GM12875 (cell line): ENCODE results near the gene TBX6.

Source experiments
- H3K4me3 ChIP-seq: one replicate; pipeline ENCODE4 v1.5.1; 2011; ENCODE audit warnings: low read depth, low read length, control low read depth
- TF ChIP-seq, protein P1 (sequence below): IDR thresholded peaks from 2 replicates; pipeline ENCODE4 v1.5.1; 2011; ENCODE audit warnings: low read depth, mild to moderate bottlenecking, control low read depth, inconsistent platforms, low read length, moderate library complexity, borderline replicate concordance; ENCODE audit not compliant: insufficient read depth

The TBX6 gene

DNA sequence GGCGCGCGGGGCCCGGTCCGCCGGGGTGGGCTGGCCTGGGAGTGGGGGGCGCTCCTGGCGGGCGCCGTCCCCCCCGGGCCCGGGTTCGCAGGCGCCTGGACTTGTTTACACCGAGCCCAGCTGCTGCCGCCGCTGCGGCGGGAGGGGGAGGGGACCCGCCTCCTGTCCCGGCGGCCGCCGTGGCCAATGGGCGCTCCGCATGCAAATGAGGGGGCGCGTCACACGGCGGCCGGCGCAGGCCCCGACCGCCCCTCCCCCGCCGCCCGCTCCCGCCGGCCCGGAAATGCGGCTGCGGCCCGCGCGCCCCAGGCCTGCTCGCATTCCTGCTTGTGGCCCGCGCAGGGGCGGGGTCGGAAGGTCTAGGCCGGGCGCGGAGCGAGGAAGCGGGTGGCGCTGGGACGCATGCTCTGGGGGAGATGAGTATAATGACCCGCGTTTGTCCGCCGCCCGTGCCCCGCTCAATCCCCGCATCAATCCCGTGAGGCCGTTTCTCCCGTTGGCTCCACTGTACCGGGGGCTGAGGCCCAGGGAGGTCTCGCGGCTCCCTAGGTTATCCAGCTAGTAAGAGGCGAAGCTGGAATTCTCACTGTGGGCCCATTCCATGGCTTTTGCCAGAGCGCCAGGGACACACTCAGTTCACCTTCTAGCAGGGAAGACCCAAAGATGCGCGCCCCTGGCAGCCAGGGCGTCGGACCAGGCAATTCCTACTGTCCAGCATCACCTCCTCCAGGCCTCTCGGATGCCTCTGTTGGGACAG is 4.6 kb upstream of the TBX6 start, which contains the start of gene YPEL3:
YPEL3 (minus strand) TSS at position 109 of the 757 bp plus-strand sequence. CDS start 731 bp downstream, outside the sequence.
- TF ChIP-seq, protein P1, sequence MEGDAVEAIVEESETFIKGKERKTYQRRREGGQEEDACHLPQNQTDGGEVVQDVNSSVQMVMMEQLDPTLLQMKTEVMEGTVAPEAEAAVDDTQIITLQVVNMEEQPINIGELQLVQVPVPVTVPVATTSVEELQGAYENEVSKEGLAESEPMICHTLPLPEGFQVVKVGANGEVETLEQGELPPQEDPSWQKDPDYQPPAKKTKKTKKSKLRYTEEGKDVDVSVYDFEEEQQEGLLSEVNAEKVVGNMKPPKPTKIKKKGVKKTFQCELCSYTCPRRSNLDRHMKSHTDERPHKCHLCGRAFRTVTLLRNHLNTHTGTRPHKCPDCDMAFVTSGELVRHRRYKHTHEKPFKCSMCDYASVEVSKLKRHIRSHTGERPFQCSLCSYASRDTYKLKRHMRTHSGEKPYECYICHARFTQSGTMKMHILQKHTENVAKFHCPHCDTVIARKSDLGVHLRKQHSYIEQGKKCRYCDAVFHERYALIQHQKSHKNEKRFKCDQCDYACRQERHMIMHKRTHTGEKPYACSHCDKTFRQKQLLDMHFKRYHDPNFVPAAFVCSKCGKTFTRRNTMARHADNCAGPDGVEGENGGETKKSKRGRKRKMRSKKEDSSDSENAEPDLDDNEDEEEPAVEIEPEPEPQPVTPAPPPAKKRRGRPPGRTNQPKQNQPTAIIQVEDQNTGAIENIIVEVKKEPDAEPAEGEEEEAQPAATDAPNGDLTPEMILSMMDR, result no peak
- H3K4me3 ChIP-seq, result peak within 1 kb of the TSS; percentile 35

DNA sequence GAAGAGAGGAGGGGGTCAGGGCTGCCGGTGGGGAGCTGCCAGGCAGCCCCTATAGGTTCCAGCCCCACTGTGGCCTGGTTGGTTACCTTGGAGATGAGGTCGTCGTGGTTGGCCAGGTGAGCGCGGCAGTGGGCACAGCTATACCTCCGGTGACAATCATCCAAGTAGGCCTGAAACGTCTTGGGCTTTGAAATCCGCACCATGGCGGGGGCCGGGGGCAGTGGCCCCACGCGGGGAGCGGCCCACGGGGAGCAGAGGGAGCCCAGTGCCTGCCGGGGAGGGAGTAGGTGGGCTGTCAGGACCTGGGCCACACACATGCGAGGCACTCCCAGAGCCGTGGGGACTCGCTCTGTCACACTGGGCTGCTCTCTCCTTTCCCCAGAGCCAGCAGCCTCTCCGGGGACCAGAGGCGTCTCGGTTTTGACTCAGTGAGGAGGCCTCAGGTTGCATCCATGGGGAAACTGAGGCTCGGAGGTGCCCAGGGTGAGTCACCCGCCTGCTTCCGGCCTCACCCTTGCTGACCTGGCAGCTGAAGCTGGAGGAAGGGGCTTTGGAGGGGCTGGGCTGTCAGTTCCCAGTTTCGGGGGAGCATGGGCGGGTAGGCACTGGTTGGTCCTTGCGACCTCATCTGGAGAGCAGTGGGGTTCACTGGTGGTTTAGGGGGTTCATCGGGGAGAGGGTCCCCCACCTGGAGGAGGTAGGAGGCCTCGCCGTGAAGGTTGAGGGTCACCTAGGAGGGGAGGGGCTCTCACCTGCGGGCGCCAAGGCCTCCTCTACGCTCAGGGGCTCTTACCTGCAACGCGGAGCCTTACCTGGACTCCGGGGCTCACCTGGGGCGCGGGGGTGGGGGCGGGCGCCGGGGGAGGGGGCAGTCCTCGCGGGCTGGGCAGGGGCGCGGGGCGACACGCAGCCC is 3.7 kb upstream of the TBX6 start:
- TF ChIP-seq, protein P1, result no peak
- peak overlapping the region; percentile 35 for H3K4me3 ChIP-seq

DNA sequence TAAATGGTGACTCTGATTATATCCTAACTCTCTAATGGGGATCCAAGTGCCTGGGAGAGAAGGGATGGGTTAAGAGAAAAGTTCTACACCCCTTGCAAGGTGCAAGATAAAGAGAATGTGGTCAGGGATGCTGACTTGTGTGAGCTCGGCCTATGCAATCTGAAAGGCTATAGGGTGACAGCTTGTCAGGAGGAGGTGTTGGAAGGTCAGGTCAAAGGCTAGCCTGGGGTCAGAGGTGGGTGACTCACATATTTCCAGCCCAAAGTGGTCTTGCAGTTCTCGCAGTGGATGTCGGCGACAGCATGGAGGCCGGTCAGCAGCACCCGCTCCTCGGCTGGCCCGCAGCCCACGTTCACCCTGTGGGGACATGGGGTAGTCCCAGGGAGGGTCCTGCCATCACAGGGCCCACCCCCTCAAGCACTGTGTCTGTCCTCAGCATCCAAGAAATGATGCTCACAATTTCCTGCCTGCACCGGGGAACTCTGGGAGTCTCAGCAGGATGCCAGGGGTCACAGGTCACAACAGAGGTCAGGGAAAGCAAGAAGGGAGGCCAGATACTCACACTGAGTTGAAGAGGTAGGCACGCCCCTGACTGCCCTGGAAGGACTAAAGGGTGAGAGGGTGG is 2.9 kb upstream of the TBX6 start:
- TF ChIP-seq, protein P1, result no peak
- H3K4me3 ChIP-seq, result peak overlapping the region; percentile 35

DNA sequence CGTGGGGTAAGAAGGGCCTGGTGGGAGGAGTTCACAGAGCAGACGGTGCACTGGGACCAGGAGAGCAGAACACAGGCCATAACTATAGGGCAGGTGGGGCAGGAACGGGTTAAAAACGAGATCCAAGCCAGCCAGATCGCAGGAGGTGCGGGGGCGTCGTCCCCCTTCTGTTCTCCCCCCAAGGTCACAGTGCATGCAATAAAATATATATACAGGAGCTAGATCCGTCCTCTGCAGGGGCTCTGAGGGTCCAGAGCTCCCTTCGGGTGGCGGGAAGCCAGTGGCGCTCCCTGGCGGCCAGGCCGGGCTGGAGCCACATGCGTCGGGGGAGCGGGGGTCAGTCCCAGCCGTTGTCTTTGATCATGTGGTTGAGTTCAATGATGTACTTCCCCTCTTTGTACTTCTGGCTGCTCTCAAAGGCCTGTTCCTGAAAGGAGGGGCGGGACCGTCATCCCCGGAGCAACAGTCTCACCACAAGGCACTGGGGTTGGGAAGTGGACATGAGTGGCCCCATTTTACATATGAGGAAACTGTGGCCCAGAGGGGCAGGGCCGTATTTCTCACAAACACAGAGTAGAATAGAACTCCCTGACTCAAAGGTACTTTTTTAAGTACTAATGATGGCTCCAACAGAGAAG is 768 bp upstream of the TBX6 start:
- TF ChIP-seq, protein P1, result peak; percentile 92
- peak overlapping the region; percentile 54 for H3K4me3 ChIP-seq

DNA sequence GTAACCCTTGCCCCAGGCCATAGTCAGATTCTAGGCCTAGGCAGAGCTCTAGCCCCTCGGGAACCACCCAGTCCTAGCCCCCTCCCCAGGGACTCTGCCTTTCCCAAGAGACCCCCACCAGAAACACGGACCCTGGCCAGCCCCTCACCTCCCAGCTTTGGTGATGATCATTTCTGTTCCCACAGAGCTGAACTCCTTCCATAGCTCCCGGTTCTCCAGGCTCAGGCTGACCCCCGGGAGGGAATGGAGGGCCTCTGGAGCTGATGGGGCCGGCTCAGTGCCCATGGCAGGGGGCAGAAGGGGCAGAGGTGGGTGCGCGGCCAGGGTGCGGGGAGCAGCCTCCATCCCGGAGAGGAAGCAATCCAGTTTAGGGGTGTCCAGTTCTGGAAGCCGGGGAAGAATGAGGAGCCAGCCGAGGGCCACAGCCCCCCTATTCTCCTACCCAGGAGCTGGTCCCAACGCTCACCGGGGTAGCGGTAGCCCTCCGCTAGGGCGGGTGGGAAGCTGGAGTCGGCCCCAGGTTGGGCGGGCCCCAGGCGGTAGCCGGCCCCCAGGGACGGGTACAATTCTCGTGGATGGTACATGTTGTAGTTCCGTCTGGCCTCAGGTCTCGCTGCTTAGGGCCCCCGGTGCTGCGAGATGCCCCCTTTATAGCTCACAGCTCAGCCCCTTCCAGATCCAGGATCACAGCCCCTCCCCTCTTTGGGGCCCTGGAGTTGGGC is 953 bp downstream of the TBX6 start:
- TF ChIP-seq, protein P1, result no peak
- H3K4me3 ChIP-seq, result no peak overlapping the region

DNA sequence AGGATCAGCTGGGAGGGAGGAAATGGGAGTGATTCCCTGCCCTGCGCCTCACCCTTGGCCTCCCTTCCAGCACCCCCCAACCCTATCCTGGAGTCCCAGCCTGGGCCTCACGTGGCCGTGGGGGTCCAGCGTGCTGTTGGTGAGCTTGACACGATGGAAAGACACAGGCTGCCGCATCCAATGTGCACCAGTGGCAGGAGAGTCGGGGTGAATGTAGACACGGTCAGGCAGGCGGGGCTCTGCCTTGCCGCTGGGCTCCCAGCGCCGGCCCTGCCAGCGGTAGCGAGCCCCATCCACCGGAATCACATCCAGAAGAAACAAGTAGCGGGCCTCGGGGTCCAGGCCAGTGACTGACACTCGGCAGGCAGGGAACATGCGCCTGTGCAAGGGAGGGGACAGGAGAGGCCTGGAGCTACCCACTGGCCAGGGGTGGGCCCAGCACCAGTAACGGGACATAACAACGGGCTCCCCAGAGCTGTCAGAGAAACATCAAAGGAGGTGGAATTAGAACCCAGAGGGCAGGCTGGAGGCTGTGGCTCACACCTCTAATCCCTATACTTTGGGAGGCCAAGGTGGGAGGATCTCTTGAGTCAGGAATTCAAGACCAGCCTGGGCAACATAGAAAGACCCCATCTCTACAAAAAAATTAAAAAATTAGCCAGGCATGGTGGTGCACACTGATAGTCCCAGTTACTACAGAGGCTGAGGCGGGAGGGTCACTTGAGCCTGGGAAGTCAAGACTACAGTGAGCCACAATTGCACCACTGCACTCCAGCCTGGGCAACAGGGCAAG is 2.7 kb downstream of the TBX6 start:
- H3K4me3 ChIP-seq, result no peak overlapping the region
- TF ChIP-seq, protein P1, result no peak
